ENCODE measurements around the gene MCAM. TPM values are rescaled to one million over a fixed set of nuclear protein-coding genes. Genes with fewer than 3 reads are reported as not detected.

Gene MCAM
- total and polyA plus RNA-seq, 4 donors, result 2.2 to 49.6 (median 9.3) TPM

- no peak overlapping the region for H3K9ac ChIP-seq (ENCODE audit: low read depth in 1 of 2, low read length in 2 of 2)
- H3K27me3 ChIP-seq (ENCODE audit: control insufficient read depth in 4 of 4, insufficient read depth in 4 of 4, low read length in 3 of 4), result no peaks in the 10 kb centered on the region
- no peaks in the 10 kb centered on the region for H3K36me3 ChIP-seq (ENCODE audit: control insufficient read depth in 4 of 4, insufficient read depth in 3 of 4, low read depth in 1 of 4, low read length in 3 of 4)
- TF ChIP-seq YY1 (IDR thresholded peaks at IDR 0.05), result no peak
- TF ChIP-seq, protein P1, sequence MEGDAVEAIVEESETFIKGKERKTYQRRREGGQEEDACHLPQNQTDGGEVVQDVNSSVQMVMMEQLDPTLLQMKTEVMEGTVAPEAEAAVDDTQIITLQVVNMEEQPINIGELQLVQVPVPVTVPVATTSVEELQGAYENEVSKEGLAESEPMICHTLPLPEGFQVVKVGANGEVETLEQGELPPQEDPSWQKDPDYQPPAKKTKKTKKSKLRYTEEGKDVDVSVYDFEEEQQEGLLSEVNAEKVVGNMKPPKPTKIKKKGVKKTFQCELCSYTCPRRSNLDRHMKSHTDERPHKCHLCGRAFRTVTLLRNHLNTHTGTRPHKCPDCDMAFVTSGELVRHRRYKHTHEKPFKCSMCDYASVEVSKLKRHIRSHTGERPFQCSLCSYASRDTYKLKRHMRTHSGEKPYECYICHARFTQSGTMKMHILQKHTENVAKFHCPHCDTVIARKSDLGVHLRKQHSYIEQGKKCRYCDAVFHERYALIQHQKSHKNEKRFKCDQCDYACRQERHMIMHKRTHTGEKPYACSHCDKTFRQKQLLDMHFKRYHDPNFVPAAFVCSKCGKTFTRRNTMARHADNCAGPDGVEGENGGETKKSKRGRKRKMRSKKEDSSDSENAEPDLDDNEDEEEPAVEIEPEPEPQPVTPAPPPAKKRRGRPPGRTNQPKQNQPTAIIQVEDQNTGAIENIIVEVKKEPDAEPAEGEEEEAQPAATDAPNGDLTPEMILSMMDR (IDR thresholded peaks at IDR 0.05; ENCODE audit: low read depth, low read length, missing input control), result no peak
- no peak for TF ChIP-seq REST (IDR thresholded peaks at IDR 0.05)
- TF ChIP-seq SP1 (IDR thresholded peaks at IDR 0.05), result no peak
- TF ChIP-seq, protein P2, sequence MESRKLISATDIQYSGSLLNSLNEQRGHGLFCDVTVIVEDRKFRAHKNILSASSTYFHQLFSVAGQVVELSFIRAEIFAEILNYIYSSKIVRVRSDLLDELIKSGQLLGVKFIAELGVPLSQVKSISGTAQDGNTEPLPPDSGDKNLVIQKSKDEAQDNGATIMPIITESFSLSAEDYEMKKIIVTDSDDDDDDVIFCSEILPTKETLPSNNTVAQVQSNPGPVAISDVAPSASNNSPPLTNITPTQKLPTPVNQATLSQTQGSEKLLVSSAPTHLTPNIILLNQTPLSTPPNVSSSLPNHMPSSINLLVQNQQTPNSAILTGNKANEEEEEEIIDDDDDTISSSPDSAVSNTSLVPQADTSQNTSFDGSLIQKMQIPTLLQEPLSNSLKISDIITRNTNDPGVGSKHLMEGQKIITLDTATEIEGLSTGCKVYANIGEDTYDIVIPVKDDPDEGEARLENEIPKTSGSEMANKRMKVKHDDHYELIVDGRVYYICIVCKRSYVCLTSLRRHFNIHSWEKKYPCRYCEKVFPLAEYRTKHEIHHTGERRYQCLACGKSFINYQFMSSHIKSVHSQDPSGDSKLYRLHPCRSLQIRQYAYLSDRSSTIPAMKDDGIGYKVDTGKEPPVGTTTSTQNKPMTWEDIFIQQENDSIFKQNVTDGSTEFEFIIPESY (IDR thresholded peaks at IDR 0.05), result no peak
- no peak for TF ChIP-seq HNF4A (conservative IDR thresholded peaks at IDR 0.05)
- TF ChIP-seq TAF1 (conservative IDR thresholded peaks at IDR 0.05), result no peak
- no peak for TF ChIP-seq RAD21 (IDR thresholded peaks at IDR 0.05)
- no peaks in the 10 kb centered on the region for H3K9me3 ChIP-seq (ENCODE audit: control insufficient read depth in 4 of 4, low read length in 3 of 4)
- peaks cover 0 to 4% (median under 1%) of the 10 kb centered on the region in 4 donors for H3K4me1 ChIP-seq (ENCODE audit: control insufficient read depth in 4 of 4, insufficient read depth in 4 of 4, low read length in 3 of 4)
- H3K4me3 ChIP-seq (ENCODE audit: low read depth in 1 of 3, low read length in 3 of 3), result no peak overlapping the region
- 81% methylated on average over 5 of the region's 5 CpGs for WGBS
- H3K27ac ChIP-seq (ENCODE audit: low read depth in 1 of 2, low read length in 2 of 2), result peak overlapping the region in 1 of 2 donors; percentile 31
- no peak for DNase-seq (ENCODE audit: low spot score)
Measured at GRCh38 chr11:119262668-119263351, 54.1 kb downstream of the MCAM start.

- H3K9me3 ChIP-seq (ENCODE audit: control insufficient read depth in 4 of 4, low read length in 3 of 4), result no peaks in the 10 kb centered on the region
- 74% methylated on average over 3 of the region's 3 CpGs for WGBS
- no peaks in the 10 kb centered on the region for H3K27me3 ChIP-seq (ENCODE audit: control insufficient read depth in 4 of 4, insufficient read depth in 4 of 4, low read length in 3 of 4)
- H3K27ac ChIP-seq (ENCODE audit: low read depth in 1 of 2, low read length in 2 of 2), result no peak overlapping the region
- peaks cover 0 to 4% (median 0%) of the 10 kb centered on the region in 4 donors for H3K4me1 ChIP-seq (ENCODE audit: control insufficient read depth in 4 of 4, insufficient read depth in 4 of 4, low read length in 3 of 4)
- no peak overlapping the region for H3K9ac ChIP-seq (ENCODE audit: low read depth in 1 of 2, low read length in 2 of 2)
- TF ChIP-seq YY1 (IDR thresholded peaks at IDR 0.05), result no peak
- H3K4me3 ChIP-seq (ENCODE audit: low read depth in 1 of 3, low read length in 3 of 3), result no peak overlapping the region
- no peak for DNase-seq (ENCODE audit: low spot score)
- H3K36me3 ChIP-seq (ENCODE audit: control insufficient read depth in 4 of 4, insufficient read depth in 3 of 4, low read depth in 1 of 4, low read length in 3 of 4), result no peaks in the 10 kb centered on the region
Measured at GRCh38 chr11:119258983-119259382, 57.9 kb downstream of the MCAM start.

Small RNA genes lying within 50 kb of the gene (small RNA-seq; reads per million reads assigned to genes)
- gene RF01225, result not detected
- gene RNU6-262P, result not detected

Other genes with a start within 250 kb of the MCAM start
- gene VPS11, start 249.3 kb downstream of the MCAM start, total RNA-seq, result 10 to 100 TPM; 12.9 to 17.4 TPM
- 10 to 100 TPM in 1 of 2 donors, 1 to 10 TPM in 1; 7.2 to 11.5 TPM for gene VPS11, start 249.3 kb downstream of the MCAM start, polyA plus RNA-seq
- 100 to 1,000 TPM in 1 of 2 donors, 10 to 100 TPM in 1; 10.5 to 224 TPM for gene HMBS, start 232.2 kb downstream of the MCAM start, total RNA-seq
- 10 to 100 TPM; 21.2 to 32.2 TPM for gene HMBS, start 232.2 kb downstream of the MCAM start, polyA plus RNA-seq
- gene DPAGT1, start 215.3 kb downstream of the MCAM start, total RNA-seq, result 10 to 100 TPM; 12.8 to 40.5 TPM
- 10 to 100 TPM; 34.3 to 48.0 TPM for gene DPAGT1, start 215.3 kb downstream of the MCAM start, polyA plus RNA-seq
- 1 to 10 TPM; 3.5 to 6.1 TPM for gene C2CD2L, start 209.8 kb downstream of the MCAM start, total RNA-seq
- 1 to 10 TPM; 2.5 to 6.3 TPM for gene C2CD2L, start 209.8 kb downstream of the MCAM start, polyA plus RNA-seq
- 10 to 100 TPM; 10.2 to 14.3 TPM for gene HINFP, start 195.6 kb downstream of the MCAM start, total RNA-seq
- gene HINFP, start 195.6 kb downstream of the MCAM start, polyA plus RNA-seq, result 1 to 10 TPM; 6.4 to 6.5 TPM
- under 1 TPM; 0.05 to 0.17 TPM for gene ABCG4, start 168.1 kb downstream of the MCAM start, total RNA-seq
- gene ABCG4, start 168.1 kb downstream of the MCAM start, polyA plus RNA-seq, result under 1 TPM in 1 of 2 donors, not detected in 1; 0.03 TPM
- 10 to 100 TPM; 11.0 to 12.0 TPM for gene NLRX1, start 148.4 kb downstream of the MCAM start, total RNA-seq
- gene NLRX1, start 148.4 kb downstream of the MCAM start, polyA plus RNA-seq, result 1 to 10 TPM; 4.2 to 9.8 TPM
- under 1 TPM in 1 of 2 donors, not detected in 1; 0.17 TPM for gene NHERF4, start 131.7 kb downstream of the MCAM start, total RNA-seq
- under 1 TPM in 1 of 2 donors, not detected in 1; 0.03 TPM for gene NHERF4, start 131.7 kb downstream of the MCAM start, polyA plus RNA-seq
- gene CBL, start 110.8 kb downstream of the MCAM start, total RNA-seq, result 1 to 10 TPM; 5.3 to 5.5 TPM
- 1 to 10 TPM; 1.6 to 1.7 TPM for gene CBL, start 110.8 kb downstream of the MCAM start, polyA plus RNA-seq
- 1 to 10 TPM; 6.3 to 9.2 TPM for gene RNF26, start 17.4 kb upstream of the MCAM start, total RNA-seq
- 10 to 100 TPM; 13.0 to 19.1 TPM for gene RNF26, start 17.4 kb upstream of the MCAM start, polyA plus RNA-seq
- gene C1QTNF5, start 23.8 kb upstream of the MCAM start, total RNA-seq, result 1 to 10 TPM; 2.2 to 4.4 TPM
- 1 to 10 TPM; 1.9 to 6.4 TPM for gene C1QTNF5, start 23.8 kb upstream of the MCAM start, polyA plus RNA-seq
- not detected for gene MFRP, start 29.6 kb upstream of the MCAM start, total RNA-seq
- gene MFRP, start 29.6 kb upstream of the MCAM start, polyA plus RNA-seq, result not detected
- gene USP2, start 64.6 kb upstream of the MCAM start, total RNA-seq, result 1 to 10 TPM in 1 of 2 donors, under 1 TPM in 1; 0.65 to 4.4 TPM
- gene USP2, start 64.6 kb upstream of the MCAM start, polyA plus RNA-seq, result 1 to 10 TPM; 2.0 to 2.2 TPM
- gene THY1, start 106.0 kb upstream of the MCAM start, total RNA-seq, result 1 to 10 TPM in 1 of 2 donors, under 1 TPM in 1; 0.51 to 1.3 TPM
- 1 to 10 TPM in 1 of 2 donors, under 1 TPM in 1; 0.92 to 5.1 TPM for gene THY1, start 106.0 kb upstream of the MCAM start, polyA plus RNA-seq